OCI-LY1 (cell line): ENCODE data around the gene PEX12.

Experiments used
- CTCF ChIP-seq: fragments of 200-600 bp; sonication (generic), shearing (Covaris generic); IDR thresholded peaks from 2 replicates; pipeline ENCODE4 v1.5.1; 2017; ENCODE audit warnings: mild to moderate bottlenecking, antibody characterized with exemption, low read length, moderate library complexity, mixed read lengths
- EZH2 ChIP-seq: fragments of 200-600 bp; sonication (generic), shearing (Covaris generic); IDR thresholded peaks from 2 replicates; pipeline ENCODE4 v1.8.0; 2017; ENCODE audit warnings: borderline replicate concordance, mixed run types, mild to moderate bottlenecking, antibody characterized with exemption, low read length, moderate library complexity, mixed read lengths

DNA sequence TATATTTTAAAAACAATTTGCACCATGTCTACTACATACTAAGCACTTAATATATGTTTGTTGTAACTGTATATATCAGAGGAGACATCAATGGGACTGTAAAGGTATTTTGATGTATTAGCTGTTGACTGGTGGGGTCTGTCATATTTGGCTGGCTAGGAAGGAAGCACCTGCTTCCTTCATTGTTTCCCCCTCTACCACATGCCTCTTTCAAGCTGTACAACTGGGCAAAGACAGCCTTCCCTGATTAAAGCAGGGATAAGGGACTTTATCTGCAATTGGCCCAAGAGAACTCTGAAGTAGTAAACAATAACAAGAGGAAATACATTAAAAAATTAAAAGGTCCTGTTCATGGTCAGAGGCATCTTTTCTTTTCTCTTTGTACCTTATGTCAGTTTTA lies 35.4 kb downstream of the PEX12 start:
- no peak for TF ChIP-seq CTCF
- no peak for TF ChIP-seq EZH2
